OCI-LY7 (cell line): ENCODE results near the gene RAD51B.

ENCODE experiments used
- EZH2phosphoT487 ChIP-seq: fragments of 200-600 bp; sonication (generic); IDR thresholded peaks from 2 replicates; pipeline ENCODE4 v1.6.1; 2018; ENCODE audit warnings: low read depth, borderline replicate concordance, mild to moderate bottlenecking, mixed run types, antibody characterized with exemption, low read length, moderate library complexity, mixed read lengths
- TF ChIP-seq, protein P1 (sequence below): fragments of 200-600 bp; sonication (generic); conservative IDR thresholded peaks from 2 replicates; pipeline ENCODE4 v1.5.1; 2014; ENCODE audit warnings: mild to moderate bottlenecking, antibody characterized with exemption, low read length, moderate library complexity, mixed read lengths

- TF ChIP-seq, protein P1, sequence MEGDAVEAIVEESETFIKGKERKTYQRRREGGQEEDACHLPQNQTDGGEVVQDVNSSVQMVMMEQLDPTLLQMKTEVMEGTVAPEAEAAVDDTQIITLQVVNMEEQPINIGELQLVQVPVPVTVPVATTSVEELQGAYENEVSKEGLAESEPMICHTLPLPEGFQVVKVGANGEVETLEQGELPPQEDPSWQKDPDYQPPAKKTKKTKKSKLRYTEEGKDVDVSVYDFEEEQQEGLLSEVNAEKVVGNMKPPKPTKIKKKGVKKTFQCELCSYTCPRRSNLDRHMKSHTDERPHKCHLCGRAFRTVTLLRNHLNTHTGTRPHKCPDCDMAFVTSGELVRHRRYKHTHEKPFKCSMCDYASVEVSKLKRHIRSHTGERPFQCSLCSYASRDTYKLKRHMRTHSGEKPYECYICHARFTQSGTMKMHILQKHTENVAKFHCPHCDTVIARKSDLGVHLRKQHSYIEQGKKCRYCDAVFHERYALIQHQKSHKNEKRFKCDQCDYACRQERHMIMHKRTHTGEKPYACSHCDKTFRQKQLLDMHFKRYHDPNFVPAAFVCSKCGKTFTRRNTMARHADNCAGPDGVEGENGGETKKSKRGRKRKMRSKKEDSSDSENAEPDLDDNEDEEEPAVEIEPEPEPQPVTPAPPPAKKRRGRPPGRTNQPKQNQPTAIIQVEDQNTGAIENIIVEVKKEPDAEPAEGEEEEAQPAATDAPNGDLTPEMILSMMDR = no peak
- TF ChIP-seq EZH2phosphoT487 = no peak
These were observed 388.6 kb downstream of the RAD51B start for GRCh38 chr14:68208218-68208617.
